Spleen (tissue), 7 donors: ENCODE measurements around the gene SEC14L2.

ENCODE experiments used
- POLR2A ChIP-seq, 3 donors: fragments of 450-650 bp; IDR thresholded peaks; one replicate each; pipeline ENCODE4 v1.5.1; 2017; ENCODE audit warnings: antibody characterized with exemption in 3 of 3, mild to moderate bottlenecking in 1 of 3
- POLR2AphosphoS5 ChIP-seq, 3 donors: sonication (generic); formaldehyde crosslinking; IDR thresholded peaks; one replicate each; pipeline ENCODE4 v1.5.1; 2017; ENCODE audit warnings: antibody characterized with exemption in 3 of 3
- TF ChIP-seq, protein P1 (sequence below), 11 experiments: fragments of 200-600 bp in 7 of 11; fragments of 450-650 bp in 4 of 11; sonication (generic) in 4 of 11; IDR thresholded peaks in 8 of 11; conservative IDR thresholded peaks in 3 of 11; 1 replicate in 7 of 11; 2 replicates in 4 of 11; pipeline versions ENCODE4 v1.4.0 to v1.8.0; 2016 to 2021; ENCODE audit warnings: antibody characterized with exemption in 11 of 11, inconsistent platforms in 4 of 11, mild to moderate bottlenecking in 1 of 11
- donor health status: DM: no; HTN: no; CAD: no; lungs with moderate emphysema.
- donor health status: DM: no; HTN: no; CAD: no.
- donor health status: DM: no; HTN: no; CAD: no.

DNA sequence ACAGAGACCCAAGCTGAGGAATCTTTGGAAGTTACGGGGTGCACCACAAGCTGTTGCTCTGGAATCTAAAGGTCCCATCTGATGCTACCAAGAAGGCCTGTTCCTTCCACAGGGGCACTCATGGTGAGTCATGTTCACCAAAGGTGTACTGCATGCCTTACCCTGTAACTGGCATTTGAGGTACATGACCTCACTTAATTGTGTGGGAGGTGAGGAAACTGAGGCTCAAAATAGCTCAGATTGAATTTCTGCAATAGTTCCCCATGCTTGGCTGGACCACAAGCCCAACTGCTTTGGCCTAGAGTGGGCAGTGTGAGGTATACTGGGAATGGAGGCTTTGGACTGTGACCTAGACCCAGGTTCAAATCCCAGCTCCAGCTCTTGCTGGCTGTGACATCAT, 37.0 kb downstream of the SEC14L2 start:
- TF ChIP-seq, protein P1, sequence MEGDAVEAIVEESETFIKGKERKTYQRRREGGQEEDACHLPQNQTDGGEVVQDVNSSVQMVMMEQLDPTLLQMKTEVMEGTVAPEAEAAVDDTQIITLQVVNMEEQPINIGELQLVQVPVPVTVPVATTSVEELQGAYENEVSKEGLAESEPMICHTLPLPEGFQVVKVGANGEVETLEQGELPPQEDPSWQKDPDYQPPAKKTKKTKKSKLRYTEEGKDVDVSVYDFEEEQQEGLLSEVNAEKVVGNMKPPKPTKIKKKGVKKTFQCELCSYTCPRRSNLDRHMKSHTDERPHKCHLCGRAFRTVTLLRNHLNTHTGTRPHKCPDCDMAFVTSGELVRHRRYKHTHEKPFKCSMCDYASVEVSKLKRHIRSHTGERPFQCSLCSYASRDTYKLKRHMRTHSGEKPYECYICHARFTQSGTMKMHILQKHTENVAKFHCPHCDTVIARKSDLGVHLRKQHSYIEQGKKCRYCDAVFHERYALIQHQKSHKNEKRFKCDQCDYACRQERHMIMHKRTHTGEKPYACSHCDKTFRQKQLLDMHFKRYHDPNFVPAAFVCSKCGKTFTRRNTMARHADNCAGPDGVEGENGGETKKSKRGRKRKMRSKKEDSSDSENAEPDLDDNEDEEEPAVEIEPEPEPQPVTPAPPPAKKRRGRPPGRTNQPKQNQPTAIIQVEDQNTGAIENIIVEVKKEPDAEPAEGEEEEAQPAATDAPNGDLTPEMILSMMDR (IDR thresholded peaks at IDR 0.05 in 8 of 11, conservative IDR thresholded peaks at IDR 0.05 in 3 of 11) = no peak
- TF ChIP-seq POLR2A (IDR thresholded peaks at IDR 0.05) = no peak
- no peak for TF ChIP-seq POLR2AphosphoS5 (IDR thresholded peaks at IDR 0.05)
